Measurements from ENCODE around the gene CEP170.

The CEP170 gene

GRCh38 chr1:243268751-243269460 lies 13.8 kb upstream of the CEP170 start:
- no peak overlapping the region for H3K27ac ChIP-seq (ENCODE audit: low read length)
- DNase-seq (ENCODE audit: low read depth, low spot score): no peak

GRCh38 chr1:243267914-243268653 lies 13.0 kb upstream of the CEP170 start:
- no peaks in the 10 kb centered on the region for H3K9me3 ChIP-seq (ENCODE audit: control insufficient read depth, insufficient read depth, low read length)
- no peak overlapping the region for H3K27ac ChIP-seq (ENCODE audit: low read length)
- no peaks in the 10 kb centered on the region for H3K36me3 ChIP-seq (ENCODE audit: control insufficient read depth, insufficient read depth, low read length)
- H3K4me1 ChIP-seq (ENCODE audit: control insufficient read depth, insufficient read depth, low read length): 0 out of 2 replicates have a peak, but pooled peaks cover 2% of the 10 kb centered on the region
- no peaks in the 10 kb centered on the region for H3K27me3 ChIP-seq (ENCODE audit: control insufficient read depth, insufficient read depth, low read length)
- 100% methylated on average over 1 of the region's 12 CpGs for WGBS (ENCODE audit: insufficient coverage, insufficient read length)
- H3K4me3 ChIP-seq (ENCODE audit: low read length): no peak overlapping the region
- no peak for DNase-seq (ENCODE audit: low read depth, low spot score)

More at GRCh38 chr1:243268751-243269460, 13.8 kb upstream of the CEP170 start:
- Histone ChIP-seq H3K36me3 (ENCODE audit: control insufficient read depth, insufficient read depth, low read length) (no peaks in the 10 kb centered on the region), H3K27me3 (ENCODE audit: control insufficient read depth, insufficient read depth, low read length) (no peaks in the 10 kb centered on the region), H3K9me3 (ENCODE audit: control insufficient read depth, insufficient read depth, low read length) (no peaks in the 10 kb centered on the region), H3K4me1 (ENCODE audit: control insufficient read depth, insufficient read depth, low read length) (0 out of 2 replicates have a peak, but pooled peaks cover 2% of the 10 kb centered on the region), H3K4me3 (ENCODE audit: low read length) (no peak overlapping the region)
- WGBS (ENCODE audit: insufficient coverage, insufficient read length): no CpG with 5 or more reads among the region's 13 CpGs

GRCh38 chr1:243267471-243267880 lies 12.4 kb upstream of the CEP170 start:
- no peaks in the 10 kb centered on the region for H3K27me3 ChIP-seq (ENCODE audit: control insufficient read depth, insufficient read depth, low read length)
- no peaks in the 10 kb centered on the region for H3K9me3 ChIP-seq (ENCODE audit: control insufficient read depth, insufficient read depth, low read length)
- H3K4me1 ChIP-seq (ENCODE audit: control insufficient read depth, insufficient read depth, low read length): 0 out of 2 replicates have a peak, but pooled peaks cover 2% of the 10 kb centered on the region
- no peak for DNase-seq (ENCODE audit: low read depth, low spot score)
- no peak overlapping the region for H3K4me3 ChIP-seq (ENCODE audit: low read length)
- H3K27ac ChIP-seq (ENCODE audit: low read length): no peak overlapping the region
- no CpG with 5 or more reads among the region's 10 CpGs for WGBS (ENCODE audit: insufficient coverage, insufficient read length)
- no peaks in the 10 kb centered on the region for H3K36me3 ChIP-seq (ENCODE audit: control insufficient read depth, insufficient read depth, low read length)

- WGBS (ENCODE audit: insufficient coverage, insufficient read length): no CpG with 5 or more reads among the region's 4 CpGs
- Histone ChIP-seq H3K36me3 (ENCODE audit: control insufficient read depth, insufficient read depth, low read length) (no peaks in the 10 kb centered on the region), H3K27me3 (ENCODE audit: control insufficient read depth, insufficient read depth, low read length) (no peaks in the 10 kb centered on the region), H3K9me3 (ENCODE audit: control insufficient read depth, insufficient read depth, low read length) (no peaks in the 10 kb centered on the region), H3K4me1 (ENCODE audit: control insufficient read depth, insufficient read depth, low read length) (0 out of 2 replicates have a peak, but pooled peaks cover 2% of the 10 kb centered on the region), H3K4me3 (ENCODE audit: low read length) (no peak overlapping the region), H3K27ac (ENCODE audit: low read length) (no peak overlapping the region)
- DNase-seq (ENCODE audit: low read depth, low spot score): no peak
Observed at GRCh38 chr1:243266231-243266630, 11.2 kb upstream of the CEP170 start.

- no peak overlapping the region for H3K4me3 ChIP-seq (ENCODE audit: low read length)
- WGBS (ENCODE audit: insufficient coverage, insufficient read length): no CpG with 5 or more reads among the region's 2 CpGs
- no peaks in the 10 kb centered on the region for H3K9me3 ChIP-seq (ENCODE audit: control insufficient read depth, insufficient read depth, low read length)
- DNase-seq (ENCODE audit: low read depth, low spot score): no peak
- 0 out of 2 replicates have a peak, but pooled peaks cover 2% of the 10 kb centered on the region for H3K4me1 ChIP-seq (ENCODE audit: control insufficient read depth, insufficient read depth, low read length)
- H3K27me3 ChIP-seq (ENCODE audit: control insufficient read depth, insufficient read depth, low read length): no peaks in the 10 kb centered on the region
- H3K36me3 ChIP-seq (ENCODE audit: control insufficient read depth, insufficient read depth, low read length): no peaks in the 10 kb centered on the region
- H3K27ac ChIP-seq (ENCODE audit: low read length): no peak overlapping the region
Observed at GRCh38 chr1:243264717-243265116, 9.6 kb upstream of the CEP170 start.

GRCh38 chr1:243261390-243261789 lies 6.3 kb upstream of the CEP170 start:
- Histone ChIP-seq H3K27ac (ENCODE audit: low read length) (no peak overlapping the region), H3K9me3 (ENCODE audit: control insufficient read depth, insufficient read depth, low read length) (no peaks in the 10 kb centered on the region), H3K4me3 (ENCODE audit: low read length) (no peak overlapping the region), H3K4me1 (ENCODE audit: control insufficient read depth, insufficient read depth, low read length) (no peaks in the 10 kb centered on the region), H3K36me3 (ENCODE audit: control insufficient read depth, insufficient read depth, low read length) (no peaks in the 10 kb centered on the region), H3K27me3 (ENCODE audit: control insufficient read depth, insufficient read depth, low read length) (no peaks in the 10 kb centered on the region)
- no CpG with 5 or more reads among the region's 1 CpG for WGBS (ENCODE audit: insufficient coverage, insufficient read length)
- no peak for DNase-seq (ENCODE audit: low read depth, low spot score)

GRCh38 chr1:243260221-243260880 lies 5.3 kb upstream of the CEP170 start:
- no peaks in the 10 kb centered on the region for H3K27me3 ChIP-seq (ENCODE audit: control insufficient read depth, insufficient read depth, low read length)
- no peak for DNase-seq (ENCODE audit: low read depth, low spot score)
- H3K4me1 ChIP-seq (ENCODE audit: control insufficient read depth, insufficient read depth, low read length): no peaks in the 10 kb centered on the region

GRCh38 chr1:243258731-243259130 lies 3.6 kb upstream of the CEP170 start:
- no peaks in the 10 kb centered on the region for H3K27me3 ChIP-seq (ENCODE audit: control insufficient read depth, insufficient read depth, low read length)
- H3K9me3 ChIP-seq (ENCODE audit: control insufficient read depth, insufficient read depth, low read length): no peaks in the 10 kb centered on the region
- no peak overlapping the region for H3K4me3 ChIP-seq (ENCODE audit: low read length)
- H3K4me1 ChIP-seq (ENCODE audit: control insufficient read depth, insufficient read depth, low read length): no peaks in the 10 kb centered on the region
- H3K36me3 ChIP-seq (ENCODE audit: control insufficient read depth, insufficient read depth, low read length): no peaks in the 10 kb centered on the region
- DNase-seq (ENCODE audit: low read depth, low spot score): no peak
- no CpG with 5 or more reads among the region's 7 CpGs for WGBS (ENCODE audit: insufficient coverage, insufficient read length)
- no peak overlapping the region for H3K27ac ChIP-seq (ENCODE audit: low read length)

More at GRCh38 chr1:243260221-243260880, 5.3 kb upstream of the CEP170 start:
- H3K36me3 ChIP-seq (ENCODE audit: control insufficient read depth, insufficient read depth, low read length): no peaks in the 10 kb centered on the region
- H3K27ac ChIP-seq (ENCODE audit: low read length): no peak overlapping the region
- no CpG with 5 or more reads among the region's 4 CpGs for whole genome bisulfite sequencing (ENCODE audit: insufficient coverage, insufficient read length)
- no peaks in the 10 kb centered on the region for H3K9me3 ChIP-seq (ENCODE audit: control insufficient read depth, insufficient read depth, low read length)
- H3K4me3 ChIP-seq (ENCODE audit: low read length): no peak overlapping the region

- WGBS (ENCODE audit: insufficient coverage, insufficient read length): no CpG with 5 or more reads among the region's 1 CpG
Observed at GRCh38 chr1:243257189-243257588, 2.1 kb upstream of the CEP170 start.

GRCh38 chr1:243256590-243256989 lies 1.5 kb upstream of the CEP170 start:
- no peaks in the 10 kb centered on the region for H3K36me3 ChIP-seq (ENCODE audit: control insufficient read depth, insufficient read depth, low read length)
- no peaks in the 10 kb centered on the region for H3K9me3 ChIP-seq (ENCODE audit: control insufficient read depth, insufficient read depth, low read length)
- peaks cover 2% of the 10 kb centered on the region; the same call in 1 of the 2 replicates for H3K4me1 ChIP-seq (ENCODE audit: control insufficient read depth, insufficient read depth, low read length)
- no peaks in the 10 kb centered on the region for H3K27me3 ChIP-seq (ENCODE audit: control insufficient read depth, insufficient read depth, low read length)
- WGBS (ENCODE audit: insufficient coverage, insufficient read length): no CpG with 5 or more reads among the region's 2 CpGs
- H3K27ac ChIP-seq (ENCODE audit: low read length): no peak overlapping the region
- no peak for DNase-seq (ENCODE audit: low read depth, low spot score)
- no peak overlapping the region; the same call in 1 of the 2 replicates for H3K4me3 ChIP-seq (ENCODE audit: low read length)

More at GRCh38 chr1:243257189-243257588, 2.1 kb upstream of the CEP170 start:
- DNase-seq (ENCODE audit: low read depth, low spot score): no peak
- Histone ChIP-seq H3K9me3 (ENCODE audit: control insufficient read depth, insufficient read depth, low read length) (no peaks in the 10 kb centered on the region), H3K36me3 (ENCODE audit: control insufficient read depth, insufficient read depth, low read length) (no peaks in the 10 kb centered on the region), H3K27me3 (ENCODE audit: control insufficient read depth, insufficient read depth, low read length) (no peaks in the 10 kb centered on the region), H3K27ac (ENCODE audit: low read length) (no peak overlapping the region), H3K4me1 (ENCODE audit: control insufficient read depth, insufficient read depth, low read length) (peaks cover 2% of the 10 kb centered on the region; the same call in 1 of the 2 replicates), H3K4me3 (ENCODE audit: low read length) (no peak overlapping the region)
